ENCODE results near the gene GALNT1.

- TF ChIP-seq EZH2 (IDR thresholded peaks at IDR 0.05; ENCODE audit: low read length) (no peak), CTCF (optimal IDR thresholded peaks at IDR 0.05 in 1 of 3, IDR thresholded peaks at IDR 0.05 in 1 of 3, conservative IDR thresholded peaks at IDR 0.05 in 1 of 3; ENCODE audit: extremely low read depth in 1 of 3, insufficient read depth in 2 of 3, low read length in 3 of 3) (no peak)
These were observed 133.6 kb downstream of the GALNT1 start for GRCh38 chr18:35715139-35715538.

Data from keratinocyte (primary cell).